ENCODE measurements around the gene IL1RL1. TPM values are rescaled to one million over a fixed set of nuclear protein-coding genes. Genes with fewer than 3 reads are reported as not detected.

Gene IL1RL1
- polyA plus RNA-seq, 2 of the 4 experiments (the other 2 are of a cell fraction): 0.04 to 0.84 TPM

- WGBS (ENCODE audit: missing lambda C conversion rate): 6% methylated on average over 1 of the region's 1 CpG
- Histone ChIP-seq H3K4me2 (no peak overlapping the region), H3K4me1 (no peaks in the 10 kb centered on the region), H3K4me3 (no peak overlapping the region), H3K27ac (no peak overlapping the region), H3K9me3 (no peaks in the 10 kb centered on the region)
- ATAC-seq (no peak), DNase-seq (ENCODE audit: low read depth in 1 of 2, low spot score in 1 of 2) (no peak), FAIRE-seq (no peak)
- no peak for TF ChIP-seq RAD21 (conservative IDR thresholded peaks at IDR 0.05 in 1 of 2, IDR thresholded peaks at IDR 0.05 in 1 of 2)
- TF ChIP-seq MAZ (IDR thresholded peaks at IDR 0.05; ENCODE audit: borderline replicate concordance, low read depth, low read length): no peak
- TF ChIP-seq MAFK (IDR thresholded peaks at IDR 0.05; ENCODE audit: partially characterized antibody): peak; percentile 45
- no peak for TF ChIP-seq BCL3 (IDR thresholded peaks at IDR 0.05)
- no peak for TF ChIP-seq JUN (IDR thresholded peaks at IDR 0.05)
- POLR2A ChIA-PET: no interaction called here
- CTCF ChIA-PET: interaction anchor here (0.5 to 1.5 kb wide), 2 partner anchors 66 to 134 kb away, joined by 3 read pairs; no protein-coding TSS in a partner anchor
Observed at GRCh38 chr2:102306125-102306524, 5.2 kb upstream of the IL1RL1 start.

GRCh38 chr2:102313025-102313424 lies 1.7 kb downstream of the IL1RL1 start:
- H3K4me1 ChIP-seq: no peaks in the 10 kb centered on the region
- FAIRE-seq (no peak), DNase-seq (ENCODE audit: low read depth in 1 of 2, low spot score in 1 of 2) (no peak), ATAC-seq (no peak)
- H3K9me3 ChIP-seq: no peaks in the 10 kb centered on the region; the same call in 2 of the 3 replicates
- no peak overlapping the region for H3K4me3 ChIP-seq
- TF ChIP-seq NFE2L2 (conservative IDR thresholded peaks at IDR 0.05; ENCODE audit: low read length) (no peak), CBX8 (IDR thresholded peaks at IDR 0.05) (no peak)
- H3K4me2 ChIP-seq: no peak overlapping the region
- no peak overlapping the region for H3K27ac ChIP-seq
- POLR2A ChIA-PET: no interaction called here
- CTCF ChIA-PET: no interaction called here
- 41% methylated on average over 2 of the region's 2 CpGs for WGBS (ENCODE audit: missing lambda C conversion rate)

- CTCF ChIA-PET: no interaction called here
- no peak for DNase-seq (ENCODE audit: low read depth in 1 of 2, low spot score in 1 of 2)
- no peak for FAIRE-seq
- H3K27ac ChIP-seq: no peak overlapping the region
- no peaks in the 10 kb centered on the region for H3K4me1 ChIP-seq
- H3K9me3 ChIP-seq: no peaks in the 10 kb centered on the region; the same call in 2 of the 3 replicates
- POLR2A ChIA-PET: no interaction called here
- TF ChIP-seq ZC3H11A (IDR thresholded peaks at IDR 0.05): no peak
- no peak for TF ChIP-seq NPAS2 (CRISPR knock-in tag; IDR thresholded peaks at IDR 0.05; ENCODE audit: borderline replicate concordance)
- no peak for TF ChIP-seq SMC3 (IDR thresholded peaks at IDR 0.05)
- TF ChIP-seq TP53 (CRISPR knock-in tag; IDR thresholded peaks at IDR 0.05): no peak
- TF ChIP-seq RFX5 (IDR thresholded peaks at IDR 0.05): no peak
- no peak for TF ChIP-seq MAX (IDR thresholded peaks at IDR 0.05)
- TF ChIP-seq CBX2 (IDR thresholded peaks at IDR 0.05; ENCODE audit: borderline replicate concordance, low read depth): no peak
- no peak for TF ChIP-seq ZNF302 (CRISPR knock-in tag; IDR thresholded peaks at IDR 0.05)
- no peak for TF ChIP-seq MAFK (IDR thresholded peaks at IDR 0.05; ENCODE audit: partially characterized antibody)
- TF ChIP-seq SREBF2 (IDR thresholded peaks at IDR 0.05): no peak
- TF ChIP-seq PHF8 (IDR thresholded peaks at IDR 0.05; ENCODE audit: borderline replicate concordance, low read depth): no peak
- no peak for TF ChIP-seq CEBPB (IDR thresholded peaks at IDR 0.05)
- no peak for TF ChIP-seq ZFP36 (IDR thresholded peaks at IDR 0.05; ENCODE audit: borderline replicate concordance, partially characterized antibody)
- TF ChIP-seq HMGXB4 (CRISPR knock-in tag; IDR thresholded peaks at IDR 0.05; ENCODE audit: borderline replicate concordance): no peak
- ATAC-seq: no peak
- H3K4me2 ChIP-seq: no peak overlapping the region
- H3K4me3 ChIP-seq: no peak overlapping the region
- WGBS (ENCODE audit: missing lambda C conversion rate): 63% methylated on average over 8 of the region's 8 CpGs
Observed at GRCh38 chr2:102313471-102313870, 2.1 kb downstream of the IL1RL1 start.
